Stimulated activated CD8-positive, alpha-beta memory T cell treated with anti-CD3 and anti-CD28 coated beads, Interleukin-15, amount 100 ng/mL, for 48 hours (primary cell): ENCODE results near the gene SPACA7.

ENCODE experiments used
- DNase-seq, 2 donors: peaks; one replicate each; pipeline ENCODE4 v3.0.0-alpha.2; 2020; ENCODE audit warnings: low read depth in 2 of 2

The SPACA7 gene

DNA sequence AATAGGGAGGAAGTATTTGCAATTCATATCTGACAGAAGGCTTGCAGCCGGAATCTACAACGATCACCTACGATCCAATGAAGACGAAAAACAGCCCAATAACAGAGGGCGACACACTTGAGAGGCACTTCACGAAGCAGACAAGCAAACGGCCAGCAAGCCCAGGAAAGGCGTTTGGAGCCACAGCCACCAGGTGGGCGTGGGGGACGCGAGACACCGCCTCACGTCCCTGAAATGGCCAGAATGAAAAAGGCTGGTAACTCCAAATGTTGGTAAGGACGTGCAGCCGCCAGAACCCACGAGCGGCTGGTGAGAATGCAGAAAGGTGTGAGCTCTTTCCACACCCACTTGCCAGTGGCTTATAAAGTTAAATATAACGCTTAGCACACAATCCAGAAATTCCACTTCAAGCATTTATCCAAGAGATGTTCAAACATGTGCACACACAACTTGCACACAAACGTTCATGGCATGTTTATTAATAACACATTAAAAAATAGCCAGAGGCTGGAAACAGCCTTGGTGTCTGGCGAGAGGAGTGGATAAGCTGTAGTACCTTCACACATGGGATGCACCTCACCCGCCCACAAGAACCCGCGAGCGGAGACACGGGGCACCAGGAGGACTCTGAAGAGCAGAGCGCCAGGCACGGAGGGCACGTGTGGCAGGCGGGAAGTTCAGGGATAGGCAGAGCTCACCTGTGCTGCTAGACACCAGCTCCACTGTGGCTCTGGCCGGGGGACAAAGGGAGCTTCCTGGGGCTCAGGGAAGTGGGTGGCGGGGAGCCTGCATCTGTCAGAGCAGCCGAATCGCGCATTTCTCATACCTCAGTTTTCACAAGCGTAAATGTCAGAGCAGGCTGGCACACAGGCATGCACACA lies 89.3 kb downstream of the SPACA7 start:
- DNase-seq: no peak

DNA sequence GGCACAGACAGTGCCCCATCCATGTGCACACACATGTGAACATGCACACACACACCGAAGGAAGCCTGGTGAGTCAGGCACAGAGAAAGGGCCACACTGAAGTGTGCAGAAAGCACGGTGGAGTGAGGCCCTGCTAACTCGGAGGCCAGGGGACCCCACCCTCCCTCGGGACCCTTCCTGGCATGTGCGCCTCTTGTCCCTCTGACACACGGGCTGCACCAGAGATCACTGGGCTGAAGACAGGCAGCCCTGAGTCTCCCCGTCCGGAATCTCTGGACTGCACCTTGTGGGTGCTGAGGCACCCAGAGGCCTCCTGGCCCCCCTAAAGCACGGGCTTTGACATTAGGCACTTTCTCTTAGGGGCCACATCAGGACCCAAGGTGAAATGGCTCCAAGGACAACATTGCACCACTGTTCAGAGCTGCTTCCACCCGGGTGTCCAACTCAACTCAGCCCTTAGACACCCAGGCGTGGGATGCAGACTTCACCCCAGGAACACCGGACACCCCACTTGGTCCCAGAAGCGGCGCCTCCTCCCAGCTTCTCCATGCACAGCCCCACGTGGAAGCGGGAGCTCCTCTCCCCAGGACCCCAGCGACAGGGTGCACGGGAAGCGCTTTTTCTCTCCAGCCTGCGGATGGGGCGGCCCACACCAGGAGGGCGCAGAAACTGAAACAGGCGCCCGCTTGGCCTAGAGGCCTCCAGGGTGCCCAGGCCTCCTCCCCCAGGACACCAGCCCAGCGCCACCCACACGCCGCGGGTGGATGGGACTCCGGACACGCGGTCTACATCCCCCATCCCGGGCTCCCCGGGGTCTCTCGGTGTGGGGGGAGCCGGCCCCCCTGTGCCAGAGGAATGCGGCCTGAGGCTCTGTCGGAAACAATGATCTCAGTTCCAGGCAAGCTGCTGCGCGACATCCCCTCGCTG lies 90.2 kb downstream of the SPACA7 start:
- no peak for DNase-seq

DNA sequence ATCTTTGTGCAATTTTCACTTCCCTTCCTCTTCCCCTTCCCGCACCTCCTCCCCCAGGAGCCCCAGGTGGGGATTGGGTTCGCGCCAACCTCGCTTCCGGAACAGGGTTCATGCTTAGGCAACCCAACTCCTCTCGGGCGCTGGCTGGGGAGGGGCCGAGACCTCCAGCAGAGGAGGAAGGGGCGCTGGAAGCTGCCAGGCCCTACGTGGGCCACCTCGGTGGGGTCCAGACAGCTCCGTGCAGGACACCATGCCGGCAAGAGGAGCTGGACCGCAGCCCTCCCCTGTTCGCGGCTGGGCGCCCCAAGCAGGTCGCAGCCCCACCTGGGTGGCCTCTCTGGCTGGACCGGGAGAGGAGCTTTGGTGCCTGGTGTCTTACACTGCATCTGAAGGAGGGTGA lies 91.1 kb downstream of the SPACA7 start:
- no peak for DNase-seq

DNA sequence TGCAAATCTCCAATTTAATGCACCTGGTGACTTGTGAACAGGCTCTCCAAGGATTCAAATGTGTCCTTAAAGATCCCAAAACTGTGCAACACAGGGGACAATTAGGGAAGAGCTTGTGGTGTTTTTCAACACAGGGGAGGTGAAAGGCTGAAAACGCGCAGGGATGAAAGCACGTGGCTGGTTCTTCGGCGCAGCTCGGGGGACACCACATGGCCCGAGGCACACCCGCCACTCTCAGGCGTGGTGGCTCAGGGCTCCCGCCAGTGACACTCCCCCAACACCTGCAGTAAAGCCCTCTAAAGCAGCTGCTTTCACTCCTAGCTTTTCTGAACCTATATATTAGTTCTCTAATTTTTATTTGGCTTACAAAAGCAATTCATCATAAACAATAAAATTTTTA lies 91.9 kb downstream of the SPACA7 start:
- no peak for DNase-seq

GRCh38 chr13:112469071-112469745 lies 93.1 kb downstream of the SPACA7 start:
- DNase-seq: no peak

DNA sequence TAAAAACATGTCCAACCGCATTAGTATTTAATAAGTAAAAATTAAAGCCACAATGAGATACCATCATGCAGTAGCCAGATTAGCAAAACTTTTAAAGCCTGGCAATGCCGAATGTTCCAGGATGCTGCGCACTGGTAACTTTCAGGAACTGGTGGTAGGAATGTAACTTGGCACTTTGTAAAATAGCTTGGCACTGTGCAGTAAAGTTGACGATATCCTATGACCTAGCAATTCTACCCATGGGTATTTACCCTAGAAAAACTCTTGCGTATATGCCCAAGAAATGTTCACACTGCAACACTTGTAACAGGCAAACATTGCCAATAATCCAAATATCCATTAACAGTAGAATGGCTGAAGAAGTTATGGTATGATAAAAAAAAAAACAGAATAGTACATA lies 97.7 kb downstream of the SPACA7 start:
- DNase-seq: no peak

- no peak for DNase-seq
These were observed 98.7 kb downstream of the SPACA7 start for GRCh38 chr13:112474869-112475268.

- no peak for DNase-seq
These were observed 99.7 kb downstream of the SPACA7 start for GRCh38 chr13:112475889-112476288.

- no peak for DNase-seq
These were observed 101.0 kb downstream of the SPACA7 start for GRCh38 chr13:112477070-112477619.

DNA sequence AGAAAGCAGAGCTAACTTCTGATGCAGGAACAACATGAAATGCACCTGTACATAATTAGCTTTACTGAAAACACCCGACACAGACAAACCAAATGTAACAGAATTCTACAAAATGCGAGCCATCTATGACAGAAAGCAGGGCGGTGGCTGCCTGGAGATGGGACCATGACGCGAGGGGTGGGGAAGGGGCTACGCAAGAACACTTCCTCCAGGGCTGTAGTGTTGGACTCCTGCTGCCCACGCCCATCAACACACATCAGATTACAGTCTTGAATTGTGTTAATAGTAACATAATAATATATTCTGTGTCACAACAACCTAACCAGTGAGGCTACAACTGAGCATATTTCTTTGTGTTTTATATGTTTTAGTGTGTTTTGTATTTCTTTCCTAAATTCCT lies 103.2 kb downstream of the SPACA7 start:
- DNase-seq: no peak

GRCh38 chr13:112481458-112481857 lies 105.3 kb downstream of the SPACA7 start:
- DNase-seq: no peak

GRCh38 chr13:112483299-112483698 lies 107.1 kb downstream of the SPACA7 start:
- DNase-seq: no peak
